HTERT RPE-1 (cell line): ENCODE measurements around the gene SYT9.

Source experiments
- in situ Hi-C: fragments of 300-500 bp; cut with MboI; formaldehyde crosslinking; loops from 4 replicates; pipeline ENCODE4 v1.14.3; 2020; ENCODE audit warnings: low sequenced_read_pairs

Gene SYT9, protein sequence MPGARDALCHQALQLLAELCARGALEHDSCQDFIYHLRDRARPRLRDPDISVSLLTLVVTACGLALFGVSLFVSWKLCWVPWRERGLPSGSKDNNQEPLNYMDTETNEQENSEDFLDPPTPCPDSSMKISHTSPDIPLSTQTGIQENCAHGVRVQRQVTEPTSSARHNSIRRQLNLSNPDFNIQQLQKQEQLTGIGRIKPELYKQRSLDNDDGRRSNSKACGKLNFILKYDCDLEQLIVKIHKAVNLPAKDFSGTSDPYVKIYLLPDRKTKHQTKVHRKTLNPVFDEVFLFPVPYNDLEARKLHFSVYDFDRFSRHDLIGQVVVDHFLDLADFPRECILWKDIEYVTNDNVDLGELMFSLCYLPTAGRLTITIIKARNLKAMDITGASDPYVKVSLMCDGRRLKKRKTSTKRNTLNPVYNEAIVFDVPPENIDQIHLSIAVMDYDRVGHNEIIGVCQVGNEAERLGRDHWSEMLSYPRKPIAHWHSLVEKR

DNA sequence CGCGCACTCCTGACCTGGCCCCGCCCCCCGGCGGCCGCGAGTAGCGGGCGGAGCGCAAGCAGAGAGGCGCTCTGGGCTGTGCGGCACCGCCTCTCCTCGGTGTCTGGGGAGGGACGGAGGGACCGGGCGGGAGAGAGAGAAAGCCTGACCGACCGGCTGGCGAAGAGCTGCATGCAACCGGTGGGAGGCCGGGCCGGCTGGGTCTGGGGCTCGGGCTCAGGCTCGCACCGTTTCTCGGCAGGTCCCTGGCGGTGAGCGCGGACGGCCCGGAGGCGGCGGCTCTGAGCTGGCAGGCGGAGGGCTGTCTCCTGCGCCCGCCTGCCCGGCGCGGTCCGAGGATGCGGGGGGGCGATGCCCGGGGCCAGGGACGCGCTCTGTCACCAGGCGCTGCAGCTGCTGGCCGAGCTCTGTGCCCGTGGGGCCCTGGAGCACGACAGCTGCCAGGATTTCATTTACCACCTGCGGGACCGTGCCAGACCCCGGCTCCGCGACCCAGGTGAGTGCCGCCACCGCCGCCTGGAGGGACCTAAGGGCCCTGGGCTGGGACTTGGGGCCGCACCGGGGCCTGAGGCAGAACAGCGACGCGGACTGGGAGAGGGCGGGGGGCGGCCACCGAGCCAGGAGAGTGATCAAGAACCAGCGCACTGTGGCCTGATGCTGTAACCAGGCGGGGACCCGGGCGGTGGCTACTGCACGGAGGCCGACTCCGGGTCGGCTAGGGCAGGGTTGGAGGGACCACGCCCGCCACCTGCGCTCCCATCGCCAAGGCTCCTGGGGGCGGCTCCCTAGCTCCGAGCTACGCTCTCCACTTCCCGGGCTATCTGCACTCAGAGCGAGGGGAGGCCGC is at the start of gene SYT9:
SYT9 (plus strand) TSS at position 69 of the 847 bp plus-strand sequence; CDS start at position 352, 283 bp downstream.
- in situ Hi-C loops: no loop called here

DNA sequence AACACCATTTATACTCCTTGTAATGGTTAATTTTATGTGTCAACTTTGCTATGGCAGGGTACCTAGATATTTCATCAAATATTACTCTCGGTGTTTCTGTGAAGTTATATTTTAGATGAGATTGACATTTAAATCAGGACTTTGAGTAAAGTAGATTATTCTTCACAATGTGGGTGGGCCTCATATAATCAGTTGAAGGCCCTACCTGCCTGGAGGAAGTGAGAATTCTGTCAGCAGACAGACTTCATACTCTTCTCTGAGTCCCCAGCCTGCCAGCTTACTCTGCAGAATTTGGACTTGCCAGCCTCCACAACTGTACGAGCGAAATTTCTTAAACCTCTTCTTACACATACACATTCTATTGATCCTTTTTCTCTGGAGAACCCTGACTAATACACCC is 49.3 kb upstream of the SYT9 start:
- in situ Hi-C loops: no loop called here

DNA sequence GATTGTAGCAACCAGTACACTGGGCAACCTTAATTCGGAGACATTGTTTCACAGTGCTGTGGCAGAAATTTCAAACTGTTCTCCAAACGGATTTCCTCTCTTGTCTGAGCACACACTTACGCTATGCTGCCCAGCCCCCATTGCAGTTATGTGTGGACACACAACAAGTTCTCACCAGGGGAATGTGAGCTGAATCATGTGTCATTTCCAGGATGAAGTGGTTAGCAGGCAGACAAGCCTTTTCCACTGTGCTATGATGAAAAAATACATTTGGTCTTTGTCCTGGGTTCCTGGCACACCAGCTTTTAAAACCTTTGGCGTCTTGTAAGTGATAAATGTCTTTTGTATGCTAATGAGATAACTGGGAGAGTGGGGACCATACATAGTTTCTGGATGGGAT is 46.9 kb upstream of the SYT9 start:
- in situ Hi-C loops: no loop called here

DNA sequence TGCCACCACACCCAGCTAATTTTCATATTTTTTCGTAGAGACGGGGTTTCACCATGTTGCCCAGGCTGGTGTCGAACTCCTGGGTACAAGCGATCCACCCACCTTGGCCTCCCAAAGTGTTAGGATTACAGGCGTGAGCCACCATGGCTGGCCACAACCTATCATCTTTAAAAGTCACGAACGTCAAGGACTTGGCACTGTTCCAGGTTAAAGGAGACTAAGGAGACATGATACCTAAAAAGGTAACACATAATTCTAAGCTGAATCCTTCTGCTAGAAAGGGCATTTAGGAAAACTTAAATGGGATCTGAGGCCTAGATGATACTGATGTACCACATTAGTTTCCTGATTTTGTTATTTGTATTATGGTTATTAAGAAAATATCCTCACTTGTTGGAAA is 43.3 kb upstream of the SYT9 start:
- in situ Hi-C loops: no loop called here

DNA sequence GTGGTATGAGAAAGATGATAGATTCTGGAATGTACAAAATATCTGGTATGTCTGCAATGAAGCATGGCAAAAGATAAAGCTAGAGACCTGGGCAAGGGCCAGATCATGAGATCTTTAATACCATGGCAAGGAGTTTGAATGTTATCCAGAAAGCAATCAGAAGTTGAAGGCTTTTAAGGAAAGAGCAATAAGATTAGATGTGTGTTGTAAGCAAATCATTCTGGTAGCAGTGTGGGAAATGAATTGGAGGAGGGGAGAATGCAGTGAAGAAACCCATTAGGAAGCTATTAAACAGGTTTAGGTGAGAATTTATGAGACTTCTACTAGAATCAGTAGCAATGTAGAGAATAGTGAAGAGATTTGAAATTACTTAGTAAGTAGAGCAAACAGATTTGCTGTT is 32.2 kb upstream of the SYT9 start:
- in situ Hi-C loops: no loop called here

DNA sequence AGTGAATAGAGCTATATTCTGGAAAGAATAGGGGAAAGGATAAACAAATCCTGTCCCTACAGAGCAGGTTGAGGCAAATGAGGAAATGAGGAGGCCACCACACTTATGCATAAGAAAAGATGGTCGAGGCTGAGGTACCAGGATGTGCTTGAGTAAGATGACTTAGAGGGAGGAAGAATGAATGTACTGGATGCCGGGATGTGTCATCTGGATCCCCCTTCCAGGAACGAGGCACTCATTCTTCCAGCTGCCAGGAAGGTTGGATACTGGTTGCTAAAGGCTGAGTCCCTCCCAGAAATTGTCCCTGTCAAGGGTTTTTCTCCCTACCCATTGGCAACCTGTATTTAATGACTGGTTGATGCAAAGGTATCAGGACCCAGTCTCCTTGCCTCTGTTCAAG is 31.1 kb upstream of the SYT9 start:
- in situ Hi-C loops: no loop called here

DNA sequence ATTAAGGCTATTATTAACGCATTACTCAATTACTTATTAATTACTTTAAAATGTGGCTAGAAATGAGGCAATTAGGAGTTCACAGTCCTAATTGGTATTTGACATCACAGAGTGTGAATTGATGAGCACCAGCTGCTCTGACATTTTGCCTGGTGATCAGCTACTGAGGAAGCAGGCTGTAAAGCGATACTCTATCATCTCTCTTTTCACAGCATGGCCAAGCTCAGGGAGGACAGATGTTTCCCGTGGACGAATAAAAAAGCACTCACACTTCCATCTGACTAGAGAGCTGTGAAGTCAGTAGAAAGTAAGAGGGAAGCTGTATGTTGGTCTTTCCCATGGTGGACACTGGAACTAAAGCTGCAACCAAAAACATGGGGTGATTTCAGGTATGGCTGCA is 29.1 kb upstream of the SYT9 start:
- in situ Hi-C loops: no loop called here

DNA sequence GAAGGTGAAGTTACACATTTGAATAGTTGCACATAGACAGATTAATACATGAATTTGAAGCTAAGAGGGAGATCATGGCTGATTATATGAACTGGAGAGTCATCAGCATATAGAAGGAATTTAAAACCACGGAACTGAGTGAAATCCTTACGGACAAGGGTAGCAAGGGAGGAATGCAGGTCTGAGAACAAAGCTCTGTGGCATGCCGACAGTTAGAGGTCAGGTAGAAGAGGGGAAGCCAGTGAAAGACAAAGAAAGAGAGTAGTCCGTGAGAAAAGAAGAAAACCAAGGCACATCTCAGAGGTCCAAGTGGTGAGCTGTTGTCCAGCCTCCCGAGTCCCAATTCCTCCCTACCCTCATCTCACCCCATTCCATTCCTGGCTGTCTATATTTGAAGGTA is 11.8 kb upstream of the SYT9 start:
- in situ Hi-C loops: no loop called here

DNA sequence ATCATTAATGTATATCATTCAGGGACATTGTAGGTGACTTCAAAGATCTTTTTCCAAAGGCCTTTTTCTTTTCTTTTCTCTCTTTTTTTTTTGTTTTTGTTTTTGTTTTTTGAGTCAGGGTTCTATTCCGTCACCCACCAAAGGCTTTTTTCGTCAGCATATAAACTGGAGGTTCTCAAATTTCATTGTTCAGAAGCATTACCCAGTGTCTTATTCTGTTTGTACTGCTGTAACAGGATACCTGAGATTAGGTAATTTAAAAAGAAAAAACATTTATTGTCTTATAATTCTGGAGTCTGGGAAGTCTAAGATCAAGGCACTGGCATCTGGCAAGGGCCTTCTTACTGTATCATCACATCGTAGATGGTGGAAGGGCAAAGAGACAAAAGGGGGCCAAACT is 6.4 kb upstream of the SYT9 start:
- in situ Hi-C loops: no loop called here

DNA sequence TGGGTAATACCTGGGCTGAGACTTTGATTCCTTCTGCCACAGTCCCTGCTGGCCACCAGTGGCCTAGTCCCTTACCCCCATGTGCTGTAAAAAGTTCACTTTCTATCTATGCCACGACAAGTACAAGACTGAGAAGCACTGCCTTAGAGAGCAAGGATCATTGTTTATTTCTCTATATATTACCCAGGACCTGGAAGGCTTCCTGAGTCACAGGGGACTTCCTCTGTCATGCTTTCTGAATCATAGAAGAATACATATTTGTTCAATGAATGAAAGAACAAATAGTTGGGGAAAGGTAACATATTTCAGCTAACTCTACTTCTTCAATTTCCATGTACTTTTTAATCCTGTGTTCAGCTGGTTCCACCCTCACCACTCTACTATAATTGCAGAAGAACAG is 5.5 kb upstream of the SYT9 start:
- in situ Hi-C loops: no loop called here

DNA sequence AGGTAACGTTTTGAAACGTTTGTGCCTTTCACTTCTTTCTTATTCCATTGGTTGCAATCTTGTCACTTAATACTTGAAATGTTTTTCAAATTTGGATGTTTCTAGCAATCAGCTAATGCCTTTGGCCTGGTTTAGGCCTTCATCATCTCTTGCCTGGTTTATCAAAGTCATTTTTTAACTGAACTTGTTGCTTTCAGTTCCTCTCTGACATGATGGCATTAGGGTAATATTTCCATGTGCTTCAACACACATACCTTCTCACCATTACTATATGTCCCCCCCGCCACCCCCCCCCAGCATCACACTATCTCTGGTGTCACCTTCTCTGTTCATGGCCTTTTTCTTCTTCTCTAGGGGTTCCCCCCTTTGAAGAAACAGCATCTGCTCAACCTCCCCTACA is 1.5 kb upstream of the SYT9 start:
- in situ Hi-C loops: no loop called here

DNA sequence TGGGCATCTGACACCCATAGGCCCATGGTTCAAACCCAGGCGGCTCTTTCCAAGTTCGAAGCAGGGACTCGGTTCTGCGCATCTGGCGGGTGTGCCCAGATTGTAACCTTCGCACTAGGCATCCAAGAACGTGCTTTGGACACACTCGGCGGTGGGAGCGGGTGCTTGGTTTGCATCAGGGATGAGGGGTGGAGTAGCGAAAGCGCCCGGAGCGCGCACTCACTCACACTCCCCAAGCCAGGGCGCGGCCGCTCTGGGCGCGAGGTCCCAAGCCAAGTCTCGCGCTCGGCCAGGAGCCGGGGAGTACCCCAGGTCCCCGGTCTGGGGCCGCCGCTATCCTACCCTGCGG is 243 bp upstream of the SYT9 start:
- in situ Hi-C loops: no loop called here

DNA sequence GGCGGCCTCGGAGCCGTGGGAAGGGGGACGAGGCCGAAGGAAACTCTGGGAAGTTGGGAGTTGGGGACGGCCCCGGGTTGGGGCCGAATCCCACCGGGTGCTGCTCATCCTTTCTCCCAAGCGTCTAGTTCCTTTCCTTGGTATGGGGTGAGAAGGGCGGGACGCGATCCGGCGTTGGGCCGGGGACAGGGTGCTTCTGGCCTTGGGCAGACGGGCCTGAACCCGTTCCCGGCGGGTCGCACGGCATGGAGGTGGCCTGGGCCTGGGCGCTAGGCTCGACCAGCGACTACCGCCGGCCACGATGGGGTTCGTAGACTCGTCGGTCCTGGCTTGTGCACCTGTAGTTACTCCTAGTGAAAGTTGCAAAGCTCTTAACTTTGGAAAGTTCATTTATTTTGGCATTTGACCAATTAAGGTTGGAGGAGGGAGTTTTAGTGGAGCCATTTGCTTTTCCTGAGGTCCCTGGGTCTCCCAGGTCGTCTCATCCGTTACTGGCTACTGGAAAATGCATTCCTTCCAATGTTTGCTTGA is 1.0 kb downstream of the SYT9 start:
- in situ Hi-C loops: no loop called here

DNA sequence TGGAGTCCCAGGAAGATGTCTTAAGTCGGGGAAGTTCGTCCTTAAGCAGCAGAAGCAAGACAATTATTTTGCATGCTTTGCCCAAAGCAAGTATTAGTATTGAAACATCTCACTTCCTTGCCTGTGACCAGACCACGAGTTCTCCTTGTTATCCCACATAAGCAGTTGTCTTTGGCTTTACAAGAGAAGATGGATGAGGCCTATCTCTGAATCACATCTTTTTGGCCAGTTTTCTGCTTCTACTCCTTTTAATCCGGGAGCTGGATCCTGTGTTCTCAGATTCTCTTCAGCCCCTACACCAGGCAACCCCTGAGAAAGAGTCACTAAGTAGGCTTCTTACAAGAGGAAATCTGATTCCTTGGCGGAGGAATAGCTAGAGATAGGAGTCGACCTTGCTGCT is 2.1 kb downstream of the SYT9 start:
- in situ Hi-C loops: no loop called here

DNA sequence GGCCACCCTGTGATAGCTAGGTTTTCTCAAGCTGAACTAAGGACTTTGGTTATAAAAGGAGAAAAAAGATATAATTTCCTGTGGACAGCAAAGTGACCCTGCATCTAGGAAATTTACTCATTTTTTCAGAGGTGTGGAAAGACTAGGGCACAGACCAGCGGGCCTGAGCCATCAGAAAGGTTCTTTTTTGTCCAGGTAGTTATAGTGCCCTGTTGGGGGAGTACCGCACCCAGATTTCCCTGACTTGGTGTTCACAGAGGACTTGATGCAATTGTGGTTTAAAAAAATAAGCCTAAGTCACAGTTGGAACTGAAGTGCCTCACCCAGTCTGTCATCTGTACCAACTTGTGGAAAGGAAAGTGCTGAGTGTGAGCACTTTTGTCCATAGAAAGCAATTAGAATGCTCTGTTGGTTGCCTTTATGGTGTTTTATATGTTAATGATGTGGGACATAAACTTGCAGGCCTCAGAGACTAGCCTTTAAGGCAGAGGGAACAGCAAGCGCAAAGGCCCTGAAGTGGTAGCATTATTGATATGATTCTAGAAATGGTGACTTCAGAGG is 3.1 kb downstream of the SYT9 start:
- in situ Hi-C loops: no loop called here

DNA sequence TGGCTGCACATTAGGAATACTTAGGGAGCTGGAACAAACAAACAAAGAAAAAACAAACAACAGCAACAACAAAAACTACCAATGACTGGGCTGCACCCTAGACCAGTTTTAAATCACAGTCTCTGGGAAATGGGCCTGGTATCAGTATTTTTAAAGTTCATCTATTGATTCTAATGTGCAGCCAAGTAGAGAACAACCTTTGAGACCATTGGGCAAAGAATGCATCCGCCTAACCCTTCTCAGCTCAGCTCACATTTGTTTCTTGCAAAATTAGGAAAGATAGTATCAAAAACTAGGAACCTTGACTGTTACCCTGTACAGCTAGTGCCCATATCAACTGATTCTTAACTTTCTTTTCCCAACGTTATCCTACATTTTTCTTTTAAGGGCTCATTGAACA is 5.2 kb downstream of the SYT9 start:
- in situ Hi-C loops: no loop called here

DNA sequence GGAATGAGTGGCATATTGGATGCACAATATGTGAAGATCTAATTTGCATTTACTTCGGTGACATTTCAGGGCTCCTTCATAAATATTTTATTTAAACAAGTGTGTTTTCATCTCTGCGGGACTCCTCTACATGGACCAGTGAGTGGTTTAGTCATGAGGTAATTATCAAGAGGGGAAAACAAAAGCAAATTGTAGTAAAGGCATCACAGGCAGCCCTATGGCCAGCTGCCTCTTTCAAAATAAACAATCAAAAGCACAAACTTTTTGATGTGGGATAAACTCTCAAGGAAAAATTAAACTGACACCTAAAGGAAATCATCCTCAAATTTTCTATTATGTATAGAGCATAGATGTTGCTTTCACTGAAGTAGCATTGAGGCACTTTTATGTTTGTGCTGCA is 6.0 kb downstream of the SYT9 start:
- in situ Hi-C loops: no loop called here

DNA sequence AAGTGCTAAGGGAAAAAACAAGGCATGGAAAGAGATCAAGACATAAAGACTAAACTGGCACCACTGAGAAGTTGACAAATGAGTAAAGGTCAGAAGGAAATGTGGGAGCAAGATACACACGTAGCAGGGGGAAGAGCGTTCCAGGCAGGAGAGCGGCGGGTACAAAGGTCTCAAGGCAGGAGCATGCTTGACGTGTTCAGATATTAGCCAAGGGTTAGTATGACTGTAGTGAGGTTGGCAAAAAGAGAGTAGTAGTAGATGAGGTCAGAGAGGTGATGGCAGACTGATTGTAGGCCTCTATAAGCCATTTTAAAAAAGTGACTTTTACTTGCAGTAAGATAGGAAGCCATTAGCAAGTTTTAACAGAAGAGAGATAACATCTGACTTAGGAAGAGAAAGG is 9.9 kb downstream of the SYT9 start:
- in situ Hi-C loops: no loop called here

DNA sequence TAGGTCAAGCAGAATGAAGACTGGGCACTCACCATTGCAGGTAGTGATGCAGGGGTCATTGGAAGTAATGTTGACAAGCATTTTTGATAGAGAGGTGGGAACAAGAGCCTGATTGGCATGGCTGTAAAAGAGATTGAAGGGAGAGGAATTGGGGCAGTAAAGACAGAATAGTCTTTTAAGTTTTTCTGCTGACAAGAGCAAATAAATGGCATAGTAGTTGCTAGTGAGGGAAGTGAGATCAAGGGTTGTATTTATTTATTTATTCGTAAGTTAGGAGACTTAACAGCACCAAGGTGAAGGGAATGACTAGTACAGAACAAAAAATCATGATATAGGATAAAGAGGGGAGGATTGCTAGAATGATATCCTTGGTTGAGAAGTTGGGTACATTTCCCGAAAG is 11.0 kb downstream of the SYT9 start:
- in situ Hi-C loops: no loop called here

DNA sequence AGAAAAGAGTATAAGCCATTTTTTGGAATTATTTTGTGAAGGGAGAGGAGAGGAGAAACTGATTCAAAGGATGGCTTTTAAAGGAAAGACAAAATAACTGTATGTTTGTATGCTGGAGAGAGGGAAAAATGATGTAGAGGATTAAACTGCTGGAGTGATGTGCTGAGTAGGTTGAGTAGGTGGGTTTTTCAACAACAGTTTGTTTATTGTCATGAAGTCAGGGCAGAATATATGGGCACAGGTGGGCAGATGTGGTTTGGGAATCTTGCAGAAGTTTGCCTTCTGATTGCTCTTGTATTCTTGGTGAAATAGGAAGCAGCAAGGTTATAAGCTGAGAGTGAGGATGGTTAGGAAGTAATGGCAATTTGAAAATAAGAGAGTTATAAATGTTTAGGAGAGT is 12.1 kb downstream of the SYT9 start:
- in situ Hi-C loops: no loop called here

DNA sequence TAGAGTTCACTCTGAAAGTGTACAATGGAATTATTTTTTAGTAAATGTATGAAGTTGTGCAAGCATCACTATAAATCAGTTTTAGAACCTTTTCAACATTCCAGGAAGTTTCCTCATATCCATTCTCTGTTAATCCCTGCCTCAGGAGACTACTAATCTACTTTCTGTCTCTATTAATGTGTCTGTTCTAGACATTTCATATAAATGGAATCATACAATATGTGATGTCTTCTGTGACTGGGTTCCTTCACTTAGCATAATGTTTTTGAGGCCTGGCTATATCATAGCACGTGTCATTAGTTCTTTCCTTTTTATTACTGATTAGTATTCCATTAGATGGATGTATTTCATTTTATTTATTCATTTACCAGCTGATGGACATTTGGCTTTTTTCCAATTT is 17.1 kb downstream of the SYT9 start:
- in situ Hi-C loops: no loop called here
